Measurements from ENCODE around the gene PITPNB.

PITPNB gene

GRCh38 chr22:27881421-27881820 is 37.6 kb downstream of the PITPNB start:
- Histone ChIP-seq H3K4me3 (ENCODE audit: low read depth, low read length) (no peak overlapping the region), H3K36me3 (replicated peaks) (peaks cover 7% of the 10 kb centered on the region), H3K27ac (no peak overlapping the region), H3K27me3 (replicated peaks) (no peaks in the 10 kb centered on the region)
- TF ChIP-seq CTCF (IDR thresholded peaks at IDR 0.05; ENCODE audit: low read depth, low read length, missing control alignments): no peak
- no peak for DNase-seq
- in situ Hi-C loops (cut with HindIII; ENCODE audit: low pct_ligation_motif_present, low sequenced_read_pairs): no loop called here

GRCh38 chr22:27880778-27881394 is 38.2 kb downstream of the PITPNB start:
- DNase-seq: peak; percentile 78
- TF ChIP-seq CTCF (IDR thresholded peaks at IDR 0.05; ENCODE audit: low read depth, low read length, missing control alignments): peak; percentile 60
- in situ Hi-C loops (cut with HindIII; ENCODE audit: low pct_ligation_motif_present, low sequenced_read_pairs): no loop called here
- no peak overlapping the region for H3K4me3 ChIP-seq (ENCODE audit: low read depth, low read length)
- H3K27ac ChIP-seq: no peak overlapping the region
- peaks cover 8% of the 10 kb centered on the region for H3K36me3 ChIP-seq (replicated peaks)
- H3K27me3 ChIP-seq (replicated peaks): no peaks in the 10 kb centered on the region

- H3K4me3 ChIP-seq (ENCODE audit: low read depth, low read length): no peak overlapping the region
- H3K27ac ChIP-seq: no peak overlapping the region
- TF ChIP-seq CTCF (IDR thresholded peaks at IDR 0.05; ENCODE audit: low read depth, low read length, missing control alignments): peak; percentile 79
- peaks cover 8% of the 10 kb centered on the region for H3K36me3 ChIP-seq (replicated peaks)
- no peaks in the 10 kb centered on the region for H3K27me3 ChIP-seq (replicated peaks)
- in situ Hi-C loops (cut with HindIII; ENCODE audit: low pct_ligation_motif_present, low sequenced_read_pairs): no loop called here
- peak; percentile 41 for DNase-seq
Measured at GRCh38 chr22:27879923-27880322, 39.1 kb downstream of the PITPNB start.

- no peak for TF ChIP-seq CTCF (IDR thresholded peaks at IDR 0.05; ENCODE audit: low read depth, low read length, missing control alignments)
- H3K36me3 ChIP-seq (replicated peaks): peaks cover 4% of the 10 kb centered on the region
- H3K27me3 ChIP-seq (replicated peaks): no peaks in the 10 kb centered on the region
- in situ Hi-C loops (cut with HindIII; ENCODE audit: low pct_ligation_motif_present, low sequenced_read_pairs): no loop called here
- DNase-seq: no peak
- no peak overlapping the region for H3K27ac ChIP-seq
- no peak overlapping the region for H3K4me3 ChIP-seq (ENCODE audit: low read depth, low read length)
Measured at GRCh38 chr22:27878541-27878940, 40.5 kb downstream of the PITPNB start.

GRCh38 chr22:27877501-27877900 is 41.6 kb downstream of the PITPNB start:
- in situ Hi-C loops (cut with HindIII; ENCODE audit: low pct_ligation_motif_present, low sequenced_read_pairs): no loop called here
- no peaks in the 10 kb centered on the region for H3K27me3 ChIP-seq (replicated peaks)
- H3K36me3 ChIP-seq (replicated peaks): peaks cover 10% of the 10 kb centered on the region
- no peak for DNase-seq
- TF ChIP-seq CTCF (IDR thresholded peaks at IDR 0.05; ENCODE audit: low read depth, low read length, missing control alignments): no peak
- H3K27ac ChIP-seq: no peak overlapping the region
- H3K4me3 ChIP-seq (ENCODE audit: low read depth, low read length): no peak overlapping the region

GRCh38 chr22:27876684-27877083 is 42.4 kb downstream of the PITPNB start:
- in situ Hi-C loops (cut with HindIII; ENCODE audit: low pct_ligation_motif_present, low sequenced_read_pairs): no loop called here
- H3K4me3 ChIP-seq (ENCODE audit: low read depth, low read length): no peak overlapping the region
- peak; percentile 51 for DNase-seq
- TF ChIP-seq CTCF (IDR thresholded peaks at IDR 0.05; ENCODE audit: low read depth, low read length, missing control alignments): no peak
- no peaks in the 10 kb centered on the region for H3K27me3 ChIP-seq (replicated peaks)
- H3K36me3 ChIP-seq (replicated peaks): peaks cover 14% of the 10 kb centered on the region
- H3K27ac ChIP-seq: no peak overlapping the region

Measured in brain microvascular endothelial cell (primary cell).